COLO829 (cell line): ENCODE measurements around the gene EXOC6B.
"Not testable (repeated sequence)": the region's sequence is repeated elsewhere in the genome, so short reads cannot be mapped to it uniquely, and the experiment has no call there.

Experiments used
- DNase-seq: peaks from one replicate; pipeline ENCODE4 v3.0.0; 2012; ENCODE audit warnings: low spot score

The EXOC6B gene

DNA sequence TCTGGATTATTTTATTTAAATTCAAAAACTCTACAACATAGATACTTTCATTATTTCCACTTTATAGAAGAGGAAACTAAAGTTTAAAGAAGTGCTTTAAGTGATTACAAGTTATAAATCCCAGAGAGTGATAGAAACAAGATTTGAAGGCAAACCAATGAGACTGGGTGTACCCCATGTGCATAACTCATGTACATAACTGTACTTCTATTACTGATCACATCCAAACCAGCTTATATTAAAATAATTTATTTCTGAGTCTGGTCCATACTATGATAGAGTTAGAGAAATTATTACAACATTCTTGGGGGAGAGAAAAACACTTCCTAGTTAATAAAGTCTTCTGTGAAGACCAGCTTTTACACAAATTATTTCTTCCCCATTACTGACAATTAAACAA lies 221.4 kb downstream of the EXOC6B start:
- DNase-seq = no peak

GRCh38 chr2:72603481-72603880 lies 222.4 kb downstream of the EXOC6B start:
- DNase-seq = no peak

DNA sequence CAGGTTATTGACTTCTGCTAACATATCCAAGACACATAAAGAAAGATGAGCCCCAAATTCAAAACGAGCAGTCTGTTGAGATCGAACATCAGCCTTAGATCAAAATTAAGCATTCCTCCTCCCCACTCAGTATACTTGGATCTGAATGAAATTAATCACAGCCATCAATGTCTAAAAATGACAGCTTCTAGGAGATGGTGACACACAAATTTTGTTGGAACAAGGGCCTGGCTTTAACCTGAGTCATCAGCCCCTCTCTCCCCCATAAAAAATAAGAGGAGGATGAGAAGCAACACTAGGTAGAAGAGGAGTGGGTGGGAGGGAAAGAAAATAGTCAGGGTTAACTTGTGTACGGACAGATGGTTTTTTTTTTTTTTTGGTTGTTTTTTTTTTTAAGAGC lies 223.1 kb downstream of the EXOC6B start:
- no peak for DNase-seq

- no peak for DNase-seq
These were observed 223.7 kb downstream of the EXOC6B start for GRCh38 chr2:72602095-72602494.

- not testable (repeated sequence) for DNase-seq
These were observed 242.0 kb downstream of the EXOC6B start for GRCh38 chr2:72583836-72584235.

GRCh38 chr2:72583376-72583775 lies 242.5 kb downstream of the EXOC6B start:
- DNase-seq = no peak

GRCh38 chr2:72581560-72582181 lies 244.2 kb downstream of the EXOC6B start:
- no peak for DNase-seq

GRCh38 chr2:72579591-72580180 lies 246.1 kb downstream of the EXOC6B start:
- DNase-seq = peak; percentile 22

- no peak for DNase-seq
These were observed 249.0 kb downstream of the EXOC6B start for GRCh38 chr2:72576861-72577260.

- no peak for DNase-seq
These were observed 249.4 kb downstream of the EXOC6B start for GRCh38 chr2:72576459-72576858.

DNA sequence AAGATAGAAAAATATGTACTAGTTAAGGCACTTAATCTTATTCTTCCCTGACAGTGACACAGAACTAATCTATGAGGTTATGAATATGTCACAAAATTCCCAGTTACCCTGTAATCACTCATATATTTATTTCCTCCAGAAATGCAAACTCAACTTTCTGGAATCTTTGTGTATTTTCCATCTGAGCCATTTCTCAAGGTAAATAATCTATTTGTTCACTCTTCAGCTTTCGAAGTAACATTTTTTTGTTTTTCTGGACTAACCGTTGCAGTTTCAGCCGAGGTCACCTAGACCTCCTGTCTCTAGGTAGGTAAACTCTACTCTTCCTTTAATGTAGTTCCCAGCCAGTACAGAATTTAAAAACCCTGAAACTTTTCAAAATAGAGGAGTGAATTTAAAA lies 250.9 kb downstream of the EXOC6B start:
- DNase-seq = no peak

GRCh38 chr2:72573232-72573631 lies 252.6 kb downstream of the EXOC6B start:
- no peak for DNase-seq

GRCh38 chr2:72572501-72572900 lies 253.3 kb downstream of the EXOC6B start:
- DNase-seq = no peak

DNA sequence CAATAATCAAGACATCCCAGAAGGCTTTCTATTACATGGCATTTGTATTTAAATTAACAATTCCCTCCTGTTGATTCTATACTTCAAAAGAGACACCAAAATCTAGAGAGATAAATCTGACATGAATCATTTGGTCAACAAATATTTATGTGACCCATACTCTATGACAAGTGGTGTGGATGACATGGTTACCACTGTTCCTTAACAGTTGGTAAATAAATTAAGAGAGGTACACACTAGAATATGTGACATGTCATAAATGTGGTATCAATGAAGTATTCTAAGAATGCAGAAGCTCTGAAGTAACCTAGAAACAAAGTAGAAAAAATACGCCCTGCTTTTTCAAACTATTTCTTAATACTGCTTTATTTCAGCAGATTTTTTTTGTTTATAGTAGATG lies 255.4 kb downstream of the EXOC6B start:
- DNase-seq = no peak

- DNase-seq = no peak
These were observed 263.2 kb downstream of the EXOC6B start for GRCh38 chr2:72562451-72563153.

- DNase-seq = no peak
These were observed 264.1 kb downstream of the EXOC6B start for GRCh38 chr2:72561621-72562318.

DNA sequence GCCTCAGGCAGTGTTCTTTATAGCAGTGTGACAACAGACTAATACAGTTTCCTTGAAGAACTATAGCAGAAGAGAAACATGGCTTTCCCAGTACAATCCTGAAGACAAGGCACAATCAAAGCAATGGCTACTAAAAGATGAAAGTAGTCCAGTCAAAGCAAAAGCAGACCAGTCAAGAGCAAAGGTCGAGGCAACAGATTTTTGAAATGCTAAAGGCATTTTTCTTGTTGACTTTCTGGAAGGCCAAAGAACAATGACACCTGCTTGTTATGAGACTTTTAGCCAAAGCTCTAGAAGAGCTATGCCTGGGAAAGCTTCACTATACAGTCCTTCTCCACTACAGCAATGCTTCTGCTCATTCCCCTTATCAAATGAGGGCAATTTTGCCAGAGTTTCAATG lies 269.9 kb downstream of the EXOC6B start:
- DNase-seq = no peak

- DNase-seq = not testable (repeated sequence)
These were observed 270.5 kb downstream of the EXOC6B start for GRCh38 chr2:72555363-72555762.

DNA sequence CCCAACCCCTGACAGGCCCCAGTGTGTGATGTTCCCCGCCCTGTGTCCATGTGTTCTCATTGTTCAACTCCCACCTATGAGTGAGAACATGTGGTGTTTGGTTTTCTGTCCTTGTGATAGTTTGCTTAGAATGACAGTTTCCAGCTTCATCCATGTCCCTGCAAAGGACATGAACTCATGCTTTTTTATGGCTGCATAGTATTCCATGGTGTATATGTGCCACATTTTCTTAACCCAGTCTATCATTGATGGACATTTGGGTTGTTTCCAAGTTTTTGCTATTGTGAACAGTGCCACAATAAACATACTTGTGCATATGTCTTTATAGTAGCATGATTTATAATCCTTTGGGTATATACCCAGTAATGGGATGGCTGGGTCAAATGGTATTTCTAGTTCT lies 270.9 kb downstream of the EXOC6B start:
- DNase-seq = not testable (repeated sequence)

GRCh38 chr2:72554381-72554780 lies 271.5 kb downstream of the EXOC6B start:
- no peak for DNase-seq

DNA sequence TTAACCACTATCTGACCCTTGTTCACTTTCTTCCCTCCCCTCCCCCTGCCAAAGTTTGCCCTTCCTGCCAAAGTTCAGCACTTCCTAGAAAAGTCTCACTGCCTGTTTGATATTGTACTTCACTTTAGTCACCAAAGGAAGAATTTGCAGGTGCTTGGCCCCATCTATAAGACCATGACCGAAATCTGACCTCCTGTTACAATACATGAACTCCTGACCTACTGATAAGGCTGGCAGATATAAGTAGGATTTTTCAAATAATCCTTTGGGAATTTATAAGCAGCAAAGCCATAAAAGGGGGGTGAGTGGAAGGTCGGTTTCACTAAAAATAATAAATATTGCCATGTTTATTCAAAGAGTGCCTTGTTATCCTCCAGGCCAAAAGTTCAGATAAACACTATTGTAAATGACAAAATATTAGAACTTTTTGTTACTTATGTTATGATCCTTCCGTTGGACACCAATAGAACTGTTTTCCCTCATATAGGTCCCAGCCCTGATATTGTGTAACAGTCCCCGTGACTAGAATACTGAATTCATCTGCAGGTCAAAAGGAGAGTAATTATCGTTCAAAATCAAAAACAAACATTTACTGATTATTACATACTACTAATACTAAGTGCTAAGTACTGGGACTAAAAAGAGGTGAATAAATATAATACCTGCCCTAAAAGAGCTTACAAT lies 277.6 kb downstream of the EXOC6B start:
- DNase-seq = no peak

DNA sequence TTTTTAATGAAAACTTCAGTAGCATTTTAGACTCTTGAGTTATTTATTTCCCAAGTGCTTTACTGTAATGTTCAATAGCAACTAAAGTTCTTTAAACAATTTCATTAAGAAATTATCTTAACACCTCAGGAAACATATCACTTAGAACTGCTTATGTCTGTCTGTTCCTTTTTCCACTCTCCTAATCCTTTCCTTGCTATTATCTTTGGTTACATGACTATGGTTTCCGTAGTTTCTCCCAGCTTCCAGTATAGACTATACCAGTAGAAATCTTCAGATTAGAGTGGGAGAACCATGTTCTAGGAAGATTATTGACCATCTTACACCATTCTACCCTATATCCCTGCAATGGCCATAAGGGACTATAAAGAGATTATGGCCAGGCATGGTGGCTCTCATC lies 280.0 kb downstream of the EXOC6B start:
- DNase-seq = no peak
